ENCODE data around the gene SPARC.

DNA sequence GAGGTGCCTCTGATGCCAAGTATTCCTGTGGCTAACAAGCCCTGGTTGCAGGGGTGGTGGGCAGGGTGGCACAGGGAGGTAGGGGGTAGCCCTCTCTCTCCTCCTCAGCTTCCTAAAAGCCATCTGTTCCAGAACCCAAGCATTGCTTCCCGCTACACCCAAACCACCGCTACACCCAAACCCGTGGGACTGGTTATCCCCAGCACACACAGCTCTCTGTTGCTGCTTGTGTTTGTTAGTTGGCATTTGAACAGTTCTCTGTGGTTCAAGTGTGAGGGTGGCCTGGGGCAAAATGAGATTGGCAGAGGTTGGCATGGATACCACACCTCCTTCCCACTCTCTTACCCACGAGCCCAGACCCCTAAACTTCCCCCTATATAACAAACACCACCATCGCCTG, 40.4 kb downstream of the SPARC start:
- TF ChIP-seq, protein P1, sequence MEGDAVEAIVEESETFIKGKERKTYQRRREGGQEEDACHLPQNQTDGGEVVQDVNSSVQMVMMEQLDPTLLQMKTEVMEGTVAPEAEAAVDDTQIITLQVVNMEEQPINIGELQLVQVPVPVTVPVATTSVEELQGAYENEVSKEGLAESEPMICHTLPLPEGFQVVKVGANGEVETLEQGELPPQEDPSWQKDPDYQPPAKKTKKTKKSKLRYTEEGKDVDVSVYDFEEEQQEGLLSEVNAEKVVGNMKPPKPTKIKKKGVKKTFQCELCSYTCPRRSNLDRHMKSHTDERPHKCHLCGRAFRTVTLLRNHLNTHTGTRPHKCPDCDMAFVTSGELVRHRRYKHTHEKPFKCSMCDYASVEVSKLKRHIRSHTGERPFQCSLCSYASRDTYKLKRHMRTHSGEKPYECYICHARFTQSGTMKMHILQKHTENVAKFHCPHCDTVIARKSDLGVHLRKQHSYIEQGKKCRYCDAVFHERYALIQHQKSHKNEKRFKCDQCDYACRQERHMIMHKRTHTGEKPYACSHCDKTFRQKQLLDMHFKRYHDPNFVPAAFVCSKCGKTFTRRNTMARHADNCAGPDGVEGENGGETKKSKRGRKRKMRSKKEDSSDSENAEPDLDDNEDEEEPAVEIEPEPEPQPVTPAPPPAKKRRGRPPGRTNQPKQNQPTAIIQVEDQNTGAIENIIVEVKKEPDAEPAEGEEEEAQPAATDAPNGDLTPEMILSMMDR (IDR thresholded peaks at IDR 0.05 in 8 of 11, conservative IDR thresholded peaks at IDR 0.05 in 3 of 11), result no peak
- TF ChIP-seq POLR2AphosphoS5 (IDR thresholded peaks at IDR 0.05), result no peak

All from spleen (tissue), 7 donors.